ENCODE results near the gene CHRNE. TPM values are rescaled to one million over a fixed set of nuclear protein-coding genes. Genes with fewer than 3 reads are reported as not detected.
A peak's percentile ranks its signal among the peaks of the same experiment; 100 is the strongest.

Gene CHRNE
- total and polyA plus RNA-seq, 2 of the 13 experiments (the other 11 are each of a cell fraction or from before 2014, with no cell fraction given): 0.53 to 0.59 TPM

- 0 out of 2 replicates have a peak, but pooled peaks have one; percentile 34 for TF ChIP-seq BCL3 (CRISPR knock-in tag; IDR thresholded peaks at IDR 0.05)
- peak; percentile 70 for TF ChIP-seq AGO2 (optimal IDR thresholded peaks at IDR 0.05; ENCODE audit: low read depth, low read length)
- TF ChIP-seq ELF3 (CRISPR knock-in tag; IDR thresholded peaks at IDR 0.05): 0 out of 2 replicates have a peak, but pooled peaks have one; percentile 5
- TF ChIP-seq ZNF563 (CRISPR knock-in tag; IDR thresholded peaks at IDR 0.05): no peak; the same call in 1 of the 2 replicates
- no peak for TF ChIP-seq ZNF12 (CRISPR knock-in tag; IDR thresholded peaks at IDR 0.05)
- no peak for TF ChIP-seq CHD4 (IDR thresholded peaks at IDR 0.05; ENCODE audit: borderline replicate concordance, low read length)
- no peak for TF ChIP-seq MTA1 (CRISPR knock-in tag; IDR thresholded peaks at IDR 0.05; ENCODE audit: borderline replicate concordance)
- TF ChIP-seq ZNF550 (CRISPR knock-in tag; IDR thresholded peaks at IDR 0.05; ENCODE audit: borderline replicate concordance): 0 out of 2 replicates have a peak, but pooled peaks have one; percentile 26
- 0 out of 2 replicates have a peak, but pooled peaks have one; percentile 13 for TF ChIP-seq PHF8 (CRISPR knock-in tag; IDR thresholded peaks at IDR 0.05)
- TF ChIP-seq PTBP1 (IDR thresholded peaks at IDR 0.05; ENCODE audit: low read depth, low read length, poor library complexity, severe bottlenecking): no peak
- no peak for TF ChIP-seq ARHGAP35 (CRISPR knock-in tag; IDR thresholded peaks at IDR 0.05; ENCODE audit: borderline replicate concordance)
- TF ChIP-seq ZBTB38 (CRISPR knock-in tag; IDR thresholded peaks at IDR 0.05): no peak
- peak; percentile 49; the same call in 1 of the 2 replicates for TF ChIP-seq THAP9 (CRISPR knock-in tag; IDR thresholded peaks at IDR 0.05; ENCODE audit: borderline replicate concordance)
- 0 out of 2 replicates have a peak, but pooled peaks have one; percentile 26 for TF ChIP-seq NR2F2 (IDR thresholded peaks at IDR 0.05; ENCODE audit: borderline replicate concordance, low read depth)
- peak; percentile 56; the same call in 1 of the 2 replicates for TF ChIP-seq NRL (CRISPR knock-in tag; IDR thresholded peaks at IDR 0.05; ENCODE audit: borderline replicate concordance)
- TF ChIP-seq PHF5A (CRISPR knock-in tag; IDR thresholded peaks at IDR 0.05; ENCODE audit: low read depth, unreplicated experiment): no peak
- no peak for TF ChIP-seq ZNF576 (CRISPR knock-in tag; IDR thresholded peaks at IDR 0.05)
- TF ChIP-seq ZNF121 (CRISPR knock-in tag; IDR thresholded peaks at IDR 0.05): no peak
- TF ChIP-seq SP2 (CRISPR knock-in tag; IDR thresholded peaks at IDR 0.05): peak; percentile 82; the same call in 1 of the 2 replicates
- TF ChIP-seq NR3C1 (CRISPR knock-in tag; IDR thresholded peaks at IDR 0.05): no peak
- TF ChIP-seq POLR2A (IDR thresholded peaks at IDR 0.05; ENCODE audit: insufficient read depth in 1 of 2, low read depth in 2 of 2, low read length in 2 of 2): peak in 1 of 2 experiments; percentile 46; a peak in 1 of 4 replicates
- TF ChIP-seq DDIT3 (CRISPR knock-in tag; IDR thresholded peaks at IDR 0.05): no peak
- peak; percentile 27 for TF ChIP-seq SAP130 (CRISPR knock-in tag; IDR thresholded peaks at IDR 0.05; ENCODE audit: low read depth)
- no peak for TF ChIP-seq ZNF292 (CRISPR knock-in tag; IDR thresholded peaks at IDR 0.05; ENCODE audit: borderline replicate concordance, low read depth)
- no peak for TF ChIP-seq JDP2 (CRISPR knock-in tag; IDR thresholded peaks at IDR 0.05; ENCODE audit: borderline replicate concordance)
Measured at GRCh38 chr17:4940555-4941318, 37.8 kb upstream of the CHRNE start (continued).
